ENCODE measurements around the gene PLAAT3. TPM values are rescaled to one million over a fixed set of nuclear protein-coding genes. Genes with fewer than 3 reads are reported as not detected.
A peak's percentile ranks its signal among the peaks of the same experiment; 100 is the strongest.
"Not testable (repeated sequence)": the region's sequence is repeated elsewhere in the genome, so short reads cannot be mapped to it uniquely, and the experiment has no call there.

Gene PLAAT3
- total RNA-seq, 8 experiments from 2014 or later = 4.4 to 69.5 (median 21.0) TPM

DNA sequence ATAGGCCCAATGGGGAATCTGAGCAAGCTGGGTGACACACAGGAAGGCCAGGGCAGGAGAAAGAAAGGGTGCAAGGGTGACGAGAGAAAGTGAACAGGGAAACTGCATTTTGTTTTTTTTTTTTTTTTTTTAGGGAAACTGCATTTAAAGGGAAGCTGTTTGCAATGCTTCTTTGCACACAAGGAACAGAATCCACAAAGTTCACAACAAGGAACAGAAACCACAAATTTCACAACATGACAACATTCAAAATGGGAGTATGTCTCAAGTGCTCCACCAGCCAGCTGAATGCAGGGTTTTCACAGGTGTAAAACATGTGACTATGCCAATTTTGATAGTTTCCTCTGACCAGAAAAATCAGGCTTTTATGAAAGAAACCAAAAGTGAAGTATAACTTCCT lies 6.8 kb upstream of the PLAAT3 start:
- 40 to 100% (median 85%) methylated on average over 1 of the region's 1 CpG; no CpG with 5 or more reads in 2 of the 10 experiments for WGBS, 10 experiments
- no peak for ATAC-seq (replicated peaks in 6 of 8)
- Histone ChIP-seq H3K4me3 (no peak overlapping the region), H3K27ac (no peak overlapping the region), H3K4me1 (replicated peaks in 1 of 2) (peaks cover 2 to 5% of the 10 kb centered on the region in 2 donors)
- in situ Hi-C loops (cut with MboI; ENCODE audit: low pct_unique_long_range_greater_than_20kb in 2 of 9, low sequenced_read_pairs in 9 of 9, unreplicated experiment in 9 of 9) = no loop called here

DNA sequence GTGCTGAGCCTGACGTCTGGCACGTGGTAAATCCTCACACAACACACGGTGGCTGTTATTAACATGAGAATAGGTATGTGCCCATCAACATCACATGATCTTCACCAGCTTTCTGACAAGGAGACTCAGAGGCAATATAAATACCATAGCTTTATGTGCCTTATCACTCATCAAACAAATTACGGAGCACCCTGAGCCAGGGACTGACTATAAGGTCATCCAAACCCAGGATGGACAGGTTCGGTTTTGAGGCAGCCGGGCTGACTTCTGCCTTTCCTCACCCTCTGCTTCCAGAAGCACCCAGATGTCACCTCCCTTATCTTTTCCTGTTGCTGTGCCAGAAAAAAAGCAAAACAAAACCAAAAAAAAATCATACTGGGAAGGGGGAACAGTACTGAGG lies 5.7 kb upstream of the PLAAT3 start:
- Histone ChIP-seq H3K4me3 (no peak overlapping the region), H3K4me1 (replicated peaks in 1 of 2) (peaks cover 2 to 5% of the 10 kb centered on the region in 2 donors), H3K27ac (no peak overlapping the region)
- peak in 1 of 8 experiments; percentile 32 for ATAC-seq (replicated peaks in 6 of 8)
- in situ Hi-C loops (cut with MboI; ENCODE audit: low pct_unique_long_range_greater_than_20kb in 2 of 9, low sequenced_read_pairs in 9 of 9, unreplicated experiment in 9 of 9) = no loop called here
- 24 to 89% (median 60%) methylated on average over 1 to 6 of the region's 6 CpGs; no CpG with 5 or more reads in 1 of the 10 experiments for WGBS, 10 experiments

DNA sequence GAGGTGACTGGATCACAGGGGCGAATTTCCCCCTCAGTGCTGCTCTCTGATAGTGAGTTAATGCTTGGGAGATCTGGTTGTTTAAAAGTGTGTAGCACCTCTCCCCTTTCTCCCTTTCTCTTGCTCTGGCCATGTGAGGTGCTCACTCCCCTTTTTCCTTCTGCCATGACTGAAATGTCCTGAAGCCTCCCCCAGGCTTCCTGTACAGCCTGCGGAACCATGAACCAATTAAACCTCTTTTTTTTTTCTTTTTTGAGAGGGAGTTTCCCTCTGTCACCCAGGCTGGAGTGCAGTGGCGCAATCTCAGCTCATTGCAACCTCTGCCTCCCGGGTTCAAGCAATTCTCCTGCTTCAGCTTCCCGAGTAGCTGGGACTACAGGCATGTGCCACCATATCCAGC lies 3.5 kb upstream of the PLAAT3 start:
- 78 to 100% (median 86%) methylated on average over 1 to 5 of the region's 5 CpGs; no CpG with 5 or more reads in 1 of the 10 experiments for WGBS, 10 experiments
- in situ Hi-C loops (cut with MboI; ENCODE audit: low pct_unique_long_range_greater_than_20kb in 2 of 9, low sequenced_read_pairs in 9 of 9, unreplicated experiment in 9 of 9); ATAC-seq (replicated peaks in 6 of 8); H3K4me1 ChIP-seq (replicated peaks in 1 of 2); H3K27ac ChIP-seq; H3K4me3 ChIP-seq: not testable (repeated sequence)

DNA sequence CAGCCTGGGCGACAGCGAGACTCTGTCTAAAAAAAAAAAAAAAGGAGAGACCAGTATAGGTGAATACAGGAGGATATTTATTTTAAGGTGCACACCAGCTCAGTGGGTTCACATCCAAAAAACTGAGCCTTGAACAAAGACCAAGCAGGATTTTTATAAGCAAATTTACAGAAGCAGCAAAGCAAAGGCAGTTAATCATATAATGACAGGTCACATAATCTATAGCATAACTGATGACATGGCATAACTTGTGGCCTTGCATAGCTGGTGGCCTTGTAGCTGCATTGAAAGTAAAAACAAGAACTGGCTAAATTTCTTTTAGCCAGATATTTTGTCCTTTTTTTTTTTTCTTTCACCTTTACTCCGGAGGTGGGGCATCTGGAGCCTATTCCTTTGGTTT lies 2.7 kb upstream of the PLAAT3 start:
- in situ Hi-C loops (cut with MboI; ENCODE audit: low pct_unique_long_range_greater_than_20kb in 2 of 9, low sequenced_read_pairs in 9 of 9, unreplicated experiment in 9 of 9) = no loop called here
- Histone ChIP-seq H3K4me1 (replicated peaks in 1 of 2) (peaks cover 2 to 5% of the 10 kb centered on the region in 2 donors), H3K4me3 (no peak overlapping the region), H3K27ac (no peak overlapping the region)
- ATAC-seq (replicated peaks in 6 of 8) = no peak
- 40 to 100% (median 82%) methylated on average over 1 to 2 of the region's 3 CpGs for WGBS, 10 experiments

DNA sequence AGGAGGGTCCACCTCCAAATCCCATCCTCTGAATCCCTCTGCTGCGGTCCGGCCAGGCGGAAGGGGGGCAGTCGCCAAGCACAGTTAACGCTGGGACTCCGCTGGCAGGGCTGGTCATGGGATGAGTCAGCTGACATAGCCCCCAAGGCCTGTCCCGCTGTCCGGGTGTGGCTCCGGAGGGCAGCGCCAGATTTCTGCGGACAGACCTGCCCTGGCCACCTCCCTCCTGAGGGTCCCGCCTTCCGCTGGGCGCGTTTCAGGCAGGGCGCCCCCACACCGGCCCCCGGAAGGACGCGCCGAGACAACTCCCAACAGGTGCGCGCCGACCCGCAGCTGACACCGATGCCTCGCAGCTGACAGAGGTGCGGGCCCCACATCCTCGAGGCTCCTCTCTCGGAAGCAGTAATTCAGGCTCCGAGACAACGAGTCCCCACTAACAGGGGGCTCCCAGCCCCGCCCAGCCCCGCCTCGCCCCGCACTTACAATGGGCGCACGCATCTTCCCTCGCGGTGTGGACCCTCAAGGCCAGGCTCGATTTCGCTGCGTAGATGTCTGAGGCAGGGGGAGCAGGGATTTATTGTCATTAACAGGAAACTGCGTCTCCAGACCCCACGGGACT lies 607 bp downstream of the PLAAT3 start:
- Histone ChIP-seq H3K27ac (peak overlapping the region in 1 of 2 donors; percentile 85), H3K4me3 (peak overlapping the region; percentile 45 to 82 (median 58)), H3K4me1 (replicated peaks in 1 of 2) (peaks cover 16 to 20% of the 10 kb centered on the region in 2 donors)
- WGBS, 10 experiments = 0 to 13% (median 1%) methylated on average over 2 to 16 of the region's 45 CpGs; no CpG with 5 or more reads in 5 of the 10 experiments
- peak; percentile 25 to 82 (median 78) for ATAC-seq (replicated peaks in 6 of 8)
- in situ Hi-C loops (cut with MboI; ENCODE audit: low pct_unique_long_range_greater_than_20kb in 2 of 9, low sequenced_read_pairs in 9 of 9, unreplicated experiment in 9 of 9) = no loop called here

DNA sequence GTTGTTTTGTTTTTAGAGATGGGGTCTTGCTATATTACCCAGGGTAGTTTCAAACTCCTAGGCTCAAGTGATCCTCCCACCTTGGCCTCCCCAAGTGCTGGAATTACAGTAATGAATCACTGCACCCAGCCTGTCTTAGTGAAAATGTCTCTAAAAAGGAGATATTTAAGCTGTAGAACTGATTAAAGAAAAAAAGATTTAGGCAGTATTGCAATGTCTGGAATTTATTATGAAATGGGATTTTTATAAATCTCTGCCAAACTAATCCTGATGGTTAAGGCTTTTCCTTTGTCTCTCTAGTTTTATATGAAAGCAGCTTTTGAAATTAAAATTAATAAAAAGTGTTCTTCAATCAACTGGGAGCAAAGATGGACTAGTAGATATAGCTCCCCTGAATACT lies 2.1 kb downstream of the PLAAT3 start:
- ATAC-seq (replicated peaks in 6 of 8) = no peak
- no peak overlapping the region for H3K27ac ChIP-seq
- no peak overlapping the region for H3K4me3 ChIP-seq
- peaks cover 16 to 20% of the 10 kb centered on the region in 2 donors for H3K4me1 ChIP-seq (replicated peaks in 1 of 2)
- in situ Hi-C loops (cut with MboI; ENCODE audit: low pct_unique_long_range_greater_than_20kb in 2 of 9, low sequenced_read_pairs in 9 of 9, unreplicated experiment in 9 of 9) = no loop called here

DNA sequence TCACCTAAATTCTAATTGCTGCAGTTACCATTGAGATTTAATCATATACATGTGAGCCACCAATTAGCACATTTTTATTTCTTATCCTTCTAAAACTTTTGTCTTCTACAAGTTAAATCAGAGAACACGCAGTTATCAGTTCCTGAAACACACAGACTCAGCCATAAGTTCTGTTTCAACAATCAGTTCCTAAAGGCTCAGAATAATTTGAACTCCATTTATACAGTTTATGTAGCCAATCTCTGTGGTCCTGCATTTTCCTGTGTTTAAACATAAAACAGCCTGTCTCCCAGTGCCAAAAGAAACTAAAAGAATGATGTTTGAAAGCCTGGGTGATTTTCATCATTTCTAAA lies 2.9 kb downstream of the PLAAT3 start:
- Histone ChIP-seq H3K27ac (no peak overlapping the region), H3K4me3 (no peak overlapping the region), H3K4me1 (replicated peaks in 1 of 2) (peaks cover 16 to 20% of the 10 kb centered on the region in 2 donors)
- in situ Hi-C loops (cut with MboI; ENCODE audit: low pct_unique_long_range_greater_than_20kb in 2 of 9, low sequenced_read_pairs in 9 of 9, unreplicated experiment in 9 of 9) = no loop called here
- ATAC-seq (replicated peaks in 6 of 8) = no peak
- 0 to 100% (median 90%) methylated on average over 1 of the region's 1 CpG; no CpG with 5 or more reads in 3 of the 10 experiments for WGBS, 10 experiments

DNA sequence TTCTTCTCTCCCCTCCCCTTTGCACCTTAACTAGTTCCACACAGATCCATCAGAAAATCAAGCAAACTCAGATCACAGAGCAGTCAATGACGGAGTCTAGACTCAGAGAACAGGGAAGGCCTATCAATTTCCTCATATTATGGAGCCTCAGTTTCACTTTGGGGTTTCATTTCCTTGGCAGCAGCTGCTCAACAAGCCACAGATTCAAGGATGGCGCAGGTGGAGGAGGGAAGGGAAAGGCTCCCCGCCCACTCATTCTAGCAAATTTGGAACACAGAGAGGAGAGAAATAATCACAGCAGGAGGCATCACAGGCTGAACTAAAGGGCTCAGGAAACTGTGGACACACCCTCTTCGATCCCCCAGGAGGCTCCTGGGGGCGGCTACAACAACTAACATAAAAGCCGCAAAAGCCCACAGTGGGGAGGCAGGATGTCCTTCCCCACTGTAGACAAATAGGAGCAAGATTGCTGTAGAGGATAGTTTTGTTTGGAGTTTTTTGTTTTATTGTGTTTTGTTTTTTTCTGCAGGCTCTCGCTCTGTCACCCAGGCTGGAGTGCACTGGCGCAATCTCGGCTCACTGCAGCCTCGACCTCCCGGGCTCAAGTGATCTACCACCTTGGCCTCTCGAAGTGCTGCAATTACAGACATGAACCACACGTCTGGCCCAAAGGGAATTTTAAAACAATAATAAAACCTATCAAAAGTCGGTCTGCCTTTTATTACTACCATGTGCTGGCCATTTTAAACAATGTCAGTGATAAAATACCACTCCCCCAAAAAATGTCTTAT lies 3.4 kb downstream of the PLAAT3 start:
- no peak for ATAC-seq (replicated peaks in 6 of 8)
- H3K27ac ChIP-seq = peak overlapping the region in 1 of 2 donors; percentile 17
- H3K4me1 ChIP-seq (replicated peaks in 1 of 2) = peaks cover 16 to 20% of the 10 kb centered on the region in 2 donors
- 23 to 100% (median 46%) methylated on average over 1 to 12 of the region's 14 CpGs; no CpG with 5 or more reads in 2 of the 10 experiments for WGBS, 10 experiments
- H3K4me3 ChIP-seq = peak overlapping the region in 1 of 5 donors; percentile 7
- in situ Hi-C loops (cut with MboI; ENCODE audit: low pct_unique_long_range_greater_than_20kb in 2 of 9, low sequenced_read_pairs in 9 of 9, unreplicated experiment in 9 of 9) = no loop called here

DNA sequence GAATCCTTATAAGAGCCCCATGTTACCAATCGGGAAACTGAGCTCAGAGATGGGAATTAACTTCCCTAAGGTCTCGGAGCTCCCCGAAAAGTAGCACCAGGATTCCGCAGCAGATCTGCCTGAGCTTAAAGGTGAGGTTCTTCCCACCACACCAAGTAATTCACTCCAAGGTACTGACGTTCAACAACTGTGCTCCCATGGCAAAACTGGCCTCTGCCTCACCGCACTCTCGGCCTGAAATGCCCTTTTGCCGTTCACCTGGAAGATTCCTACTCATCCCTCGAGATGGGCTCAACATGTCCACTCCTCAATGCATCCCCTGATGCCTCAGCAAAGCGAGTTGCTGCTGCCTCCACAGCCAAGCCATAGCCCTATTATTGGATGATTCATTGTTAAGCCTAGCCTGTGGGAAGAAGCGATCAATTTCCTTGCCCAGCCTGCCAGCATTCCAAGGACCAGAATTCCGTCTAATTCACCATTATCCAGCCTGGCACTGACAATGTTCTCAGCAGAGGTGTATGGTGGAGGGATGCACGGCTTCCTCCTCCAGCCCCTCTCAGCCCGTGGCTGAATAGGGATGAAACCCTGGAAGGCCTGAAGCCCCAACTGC lies 4.2 kb downstream of the PLAAT3 start:
- no peak for ATAC-seq (replicated peaks in 6 of 8)
- peaks cover 16 to 20% of the 10 kb centered on the region in 2 donors for H3K4me1 ChIP-seq (replicated peaks in 1 of 2)
- in situ Hi-C loops (cut with MboI; ENCODE audit: low pct_unique_long_range_greater_than_20kb in 2 of 9, low sequenced_read_pairs in 9 of 9, unreplicated experiment in 9 of 9) = no loop called here
- 0 to 100% (median 79%) methylated on average over 1 to 7 of the region's 14 CpGs for WGBS, 10 experiments
- H3K27ac ChIP-seq = peak overlapping the region in 1 of 2 donors; percentile 17
- H3K4me3 ChIP-seq = no peak overlapping the region

DNA sequence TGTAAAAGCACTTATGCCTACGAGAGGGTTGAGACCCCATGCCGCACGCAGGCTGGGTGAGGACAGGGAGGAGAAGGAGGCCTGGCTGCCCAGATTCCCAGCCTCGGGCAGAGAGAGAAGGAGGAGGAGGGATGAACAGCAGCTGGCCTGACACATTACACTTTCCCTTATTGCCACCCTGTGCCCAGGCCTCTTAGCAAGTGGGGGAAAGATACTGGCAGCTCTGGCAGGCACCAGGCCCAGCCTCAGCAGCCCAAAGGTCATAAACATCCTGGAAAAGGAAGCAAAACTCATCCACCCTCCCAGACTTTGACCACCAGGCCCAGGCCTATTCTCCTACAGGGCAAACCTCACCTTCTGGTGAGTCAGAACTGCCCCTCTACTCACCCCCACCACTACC lies 4.7 kb downstream of the PLAAT3 start:
- no peak overlapping the region for H3K4me3 ChIP-seq
- 83 to 100% methylated on average over 1 to 2 of the region's 4 CpGs; no CpG with 5 or more reads in 8 of the 10 experiments for WGBS, 10 experiments
- in situ Hi-C loops (cut with MboI; ENCODE audit: low pct_unique_long_range_greater_than_20kb in 2 of 9, low sequenced_read_pairs in 9 of 9, unreplicated experiment in 9 of 9) = no loop called here
- no peak for ATAC-seq (replicated peaks in 6 of 8)
- H3K4me1 ChIP-seq (replicated peaks in 1 of 2) = peaks cover 16 to 20% of the 10 kb centered on the region in 2 donors
- H3K27ac ChIP-seq = no peak overlapping the region

DNA sequence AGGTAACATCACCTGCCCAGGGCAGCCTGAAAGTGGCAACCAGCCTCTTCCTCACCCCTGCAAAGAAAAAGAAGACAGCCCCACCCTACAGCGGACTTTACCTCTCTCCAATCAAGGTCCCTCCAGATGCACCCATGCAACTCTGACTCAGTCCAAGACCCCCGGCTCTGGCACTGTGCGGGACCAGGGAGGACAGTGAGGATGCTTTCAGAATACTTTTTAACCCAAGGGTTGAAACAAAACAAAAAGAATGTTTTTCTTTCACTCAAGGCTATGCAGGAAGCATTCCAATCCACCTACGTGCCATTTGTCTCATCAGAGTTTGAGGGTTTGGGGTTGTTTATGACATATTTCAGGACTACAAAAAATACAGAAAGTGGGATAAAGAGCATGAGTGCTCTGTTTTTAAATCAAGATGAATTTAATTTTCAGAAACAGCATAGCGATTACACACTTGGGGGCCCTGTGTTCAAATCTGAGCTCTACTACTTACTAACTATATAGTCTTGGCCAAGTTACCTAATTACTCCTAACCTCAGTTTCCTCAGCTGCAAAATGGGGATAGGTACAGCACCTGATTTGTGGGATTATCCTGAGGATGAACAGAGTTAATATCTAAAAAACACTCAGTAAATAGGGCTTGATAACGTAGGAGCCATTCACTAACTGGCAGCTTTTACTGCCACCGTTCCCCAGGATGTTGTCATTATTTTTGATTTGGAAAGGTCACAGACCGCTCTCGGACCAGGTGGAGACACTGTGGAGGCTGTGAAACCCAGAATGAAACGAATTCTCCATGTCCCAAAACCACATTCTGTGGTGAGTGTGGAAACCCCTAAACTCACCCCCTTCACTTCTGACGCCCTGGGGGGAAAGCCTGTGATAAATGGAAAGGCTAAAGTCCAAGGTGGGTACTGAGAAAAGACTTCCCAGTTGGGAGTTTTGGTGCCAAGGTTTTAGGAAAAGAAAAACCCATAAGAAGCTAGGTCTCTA lies 5.6 kb downstream of the PLAAT3 start:
- 40 to 94% (median 88%) methylated on average over 1 to 11 of the region's 11 CpGs for WGBS, 10 experiments
- no peak overlapping the region for H3K27ac ChIP-seq
- H3K4me1 ChIP-seq (replicated peaks in 1 of 2) = peaks cover 20 to 25% of the 10 kb centered on the region in 2 donors
- H3K4me3 ChIP-seq = no peak overlapping the region
- ATAC-seq (replicated peaks in 6 of 8) = no peak
- in situ Hi-C loops (cut with MboI; ENCODE audit: low pct_unique_long_range_greater_than_20kb in 2 of 9, low sequenced_read_pairs in 9 of 9, unreplicated experiment in 9 of 9) = no loop called here

DNA sequence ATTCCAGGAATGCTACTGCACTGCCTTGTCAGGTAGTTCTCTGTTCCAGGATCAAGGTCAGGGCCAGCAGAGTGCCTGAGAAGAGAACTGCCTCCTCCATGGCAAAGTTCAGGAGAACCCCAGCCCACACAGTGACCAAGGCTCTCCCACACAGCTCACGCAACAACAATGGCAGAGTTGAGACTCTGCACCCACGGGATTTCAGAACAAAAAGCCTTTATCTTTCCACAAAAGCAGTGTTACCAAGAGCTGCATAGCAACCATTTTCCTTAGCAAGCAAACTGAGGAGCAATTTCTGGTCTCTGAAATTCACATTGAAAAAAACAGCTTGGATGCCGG lies 11.1 kb downstream of the PLAAT3 start:
- Histone ChIP-seq H3K27ac (peak overlapping the region; percentile 63 to 66), H3K4me1 (replicated peaks in 1 of 2) (peaks cover 11 to 19% of the 10 kb centered on the region in 2 donors), H3K4me3 (no peak overlapping the region)
- 0 to 40% (median 18%) methylated on average over 1 to 3 of the region's 3 CpGs; no CpG with 5 or more reads in 4 of the 10 experiments for WGBS, 10 experiments
- in situ Hi-C loops (cut with MboI; ENCODE audit: low pct_unique_long_range_greater_than_20kb in 2 of 9, low sequenced_read_pairs in 9 of 9, unreplicated experiment in 9 of 9) = no loop called here
- peak in 5 of 8 experiments; percentile 89 to 98 (median 94) for ATAC-seq (replicated peaks in 6 of 8)
